ENCODE measurements around the gene NFATC4. TPM values are rescaled to one million over a fixed set of nuclear protein-coding genes. Genes with fewer than 3 reads are reported as not detected.

The NFATC4 gene
- total RNA-seq, 4 donors from 2014 or later, result 10.8 to 25.3 (median 12.2) TPM

DNA sequence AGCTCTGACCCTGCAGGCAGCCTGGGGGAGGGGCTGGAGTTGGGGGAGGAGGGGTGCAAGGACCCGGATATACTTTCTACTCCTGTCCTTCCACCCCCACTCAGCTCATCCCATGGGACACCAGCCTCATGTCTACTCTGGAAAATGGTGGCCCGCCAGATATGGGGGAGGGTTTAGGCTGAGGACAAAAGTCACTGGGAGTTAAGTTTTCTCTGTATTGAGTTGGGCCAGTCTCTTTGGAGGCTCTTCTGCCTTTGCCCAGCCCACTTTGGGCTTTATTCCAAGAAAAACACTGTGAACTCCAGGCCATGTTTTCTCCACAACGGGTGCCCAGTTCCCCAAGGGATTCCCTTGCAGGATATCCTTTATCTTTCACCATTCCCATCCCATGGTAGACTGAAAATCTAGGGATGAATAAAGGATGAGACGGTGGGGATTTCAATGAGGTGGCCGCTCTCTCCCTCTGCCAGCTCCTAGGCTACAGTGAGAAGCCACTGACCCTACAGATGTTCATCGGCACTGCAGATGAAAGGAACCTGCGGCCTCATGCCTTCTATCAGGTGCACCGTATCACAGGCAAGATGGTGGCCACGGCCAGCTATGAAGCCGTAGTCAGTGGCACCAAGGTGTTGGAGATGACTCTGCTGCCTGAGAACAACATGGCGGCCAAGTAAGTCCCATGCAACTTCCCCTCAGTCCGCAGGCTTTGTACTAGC lies 4.9 kb downstream of the NFATC4 start:
- H3K36me3 ChIP-seq, result peaks cover 7% of the 10 kb centered on the region
- no peak for TF ChIP-seq POLR2AphosphoS5 (IDR thresholded peaks at IDR 0.05)
- TF ChIP-seq POLR2A (IDR thresholded peaks at IDR 0.05), result no peak
- TF ChIP-seq EP300 (IDR thresholded peaks at IDR 0.05), result no peak
- TF ChIP-seq, protein P1, sequence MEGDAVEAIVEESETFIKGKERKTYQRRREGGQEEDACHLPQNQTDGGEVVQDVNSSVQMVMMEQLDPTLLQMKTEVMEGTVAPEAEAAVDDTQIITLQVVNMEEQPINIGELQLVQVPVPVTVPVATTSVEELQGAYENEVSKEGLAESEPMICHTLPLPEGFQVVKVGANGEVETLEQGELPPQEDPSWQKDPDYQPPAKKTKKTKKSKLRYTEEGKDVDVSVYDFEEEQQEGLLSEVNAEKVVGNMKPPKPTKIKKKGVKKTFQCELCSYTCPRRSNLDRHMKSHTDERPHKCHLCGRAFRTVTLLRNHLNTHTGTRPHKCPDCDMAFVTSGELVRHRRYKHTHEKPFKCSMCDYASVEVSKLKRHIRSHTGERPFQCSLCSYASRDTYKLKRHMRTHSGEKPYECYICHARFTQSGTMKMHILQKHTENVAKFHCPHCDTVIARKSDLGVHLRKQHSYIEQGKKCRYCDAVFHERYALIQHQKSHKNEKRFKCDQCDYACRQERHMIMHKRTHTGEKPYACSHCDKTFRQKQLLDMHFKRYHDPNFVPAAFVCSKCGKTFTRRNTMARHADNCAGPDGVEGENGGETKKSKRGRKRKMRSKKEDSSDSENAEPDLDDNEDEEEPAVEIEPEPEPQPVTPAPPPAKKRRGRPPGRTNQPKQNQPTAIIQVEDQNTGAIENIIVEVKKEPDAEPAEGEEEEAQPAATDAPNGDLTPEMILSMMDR (IDR thresholded peaks at IDR 0.05), result no peak
- H3K4me1 ChIP-seq, result peaks cover 24% of the 10 kb centered on the region
- no peak for DNase-seq (ENCODE audit: low spot score in 2 of 2)
- 81% methylated on average over 12 of the region's 12 CpGs for WGBS
- H3K27me3 ChIP-seq, result peaks cover 3% of the 10 kb centered on the region
- H3K9me3 ChIP-seq, result no peaks in the 10 kb centered on the region
- no peak overlapping the region for H3K4me3 ChIP-seq
- H3K27ac ChIP-seq, result no peak overlapping the region

DNA sequence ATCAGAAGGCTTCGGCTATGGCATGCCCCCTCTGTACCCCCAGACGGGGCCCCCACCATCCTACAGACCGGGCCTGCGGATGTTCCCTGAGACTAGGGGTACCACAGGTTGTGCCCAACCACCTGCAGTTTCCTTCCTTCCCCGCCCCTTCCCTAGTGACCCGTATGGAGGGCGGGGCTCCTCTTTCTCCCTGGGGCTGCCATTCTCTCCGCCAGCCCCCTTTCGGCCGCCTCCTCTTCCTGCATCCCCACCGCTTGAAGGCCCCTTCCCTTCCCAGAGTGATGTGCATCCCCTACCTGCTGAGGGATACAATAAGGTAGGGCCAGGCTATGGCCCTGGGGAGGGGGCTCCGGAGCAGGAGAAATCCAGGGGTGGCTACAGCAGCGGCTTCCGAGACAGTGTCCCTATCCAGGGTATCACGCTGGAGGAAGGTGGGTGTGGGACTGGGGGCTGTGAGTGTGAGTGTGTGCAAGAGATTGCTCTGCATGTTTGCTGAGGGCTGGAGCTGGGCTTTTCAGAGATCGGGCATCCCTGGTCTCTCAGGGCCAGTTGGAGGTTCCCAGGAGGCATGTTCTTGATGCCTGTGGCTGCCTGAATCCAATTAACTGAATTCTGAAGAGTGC lies 8.6 kb downstream of the NFATC4 start:
- TF ChIP-seq POLR2AphosphoS5 (IDR thresholded peaks at IDR 0.05) (no peak), EP300 (IDR thresholded peaks at IDR 0.05) (no peak), POLR2A (IDR thresholded peaks at IDR 0.05) (no peak)
- TF ChIP-seq, protein P1 (IDR thresholded peaks at IDR 0.05), result no peak
- peaks cover 36% of the 10 kb centered on the region for H3K4me1 ChIP-seq
- DNase-seq (ENCODE audit: low spot score in 2 of 2), result no peak
- 77% methylated on average over 16 of the region's 16 CpGs for WGBS
- peaks cover 7% of the 10 kb centered on the region for H3K36me3 ChIP-seq
- H3K27me3 ChIP-seq, result no peaks in the 10 kb centered on the region
- H3K27ac ChIP-seq, result no peak overlapping the region
- no peaks in the 10 kb centered on the region for H3K9me3 ChIP-seq
- no peak overlapping the region for H3K4me3 ChIP-seq

DNA sequence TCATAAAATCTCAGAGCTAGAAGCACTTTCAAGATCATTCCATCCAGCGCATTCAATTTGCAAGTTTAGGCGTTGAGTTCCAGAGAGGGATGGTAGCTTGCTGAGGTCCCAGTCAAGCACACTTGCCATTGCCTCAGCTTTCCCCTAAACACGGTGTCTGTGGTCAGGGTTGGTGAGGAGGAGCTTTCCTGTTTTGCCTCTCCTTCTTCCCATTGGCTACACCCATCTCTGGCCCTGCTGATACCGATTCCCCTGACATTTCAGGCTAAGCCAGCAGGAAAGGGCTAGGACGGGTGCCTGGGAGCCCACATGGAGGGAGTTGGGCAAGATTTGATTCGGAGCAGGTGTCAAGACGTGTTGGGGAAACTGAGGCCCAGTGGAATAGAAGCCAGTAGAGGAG lies 9.1 kb downstream of the NFATC4 start:
- Histone ChIP-seq H3K4me3 (no peak overlapping the region), H3K9me3 (no peaks in the 10 kb centered on the region), H3K4me1 (peaks cover 40% of the 10 kb centered on the region), H3K27ac (no peak overlapping the region), H3K27me3 (no peaks in the 10 kb centered on the region), H3K36me3 (peaks cover 3% of the 10 kb centered on the region)
- no peak for DNase-seq (ENCODE audit: low spot score in 2 of 2)
- 91% methylated on average over 7 of the region's 7 CpGs for WGBS
- TF ChIP-seq, protein P1 (IDR thresholded peaks at IDR 0.05), result no peak
- TF ChIP-seq EP300 (IDR thresholded peaks at IDR 0.05) (no peak), POLR2AphosphoS5 (IDR thresholded peaks at IDR 0.05) (no peak), POLR2A (IDR thresholded peaks at IDR 0.05) (no peak)

DNA sequence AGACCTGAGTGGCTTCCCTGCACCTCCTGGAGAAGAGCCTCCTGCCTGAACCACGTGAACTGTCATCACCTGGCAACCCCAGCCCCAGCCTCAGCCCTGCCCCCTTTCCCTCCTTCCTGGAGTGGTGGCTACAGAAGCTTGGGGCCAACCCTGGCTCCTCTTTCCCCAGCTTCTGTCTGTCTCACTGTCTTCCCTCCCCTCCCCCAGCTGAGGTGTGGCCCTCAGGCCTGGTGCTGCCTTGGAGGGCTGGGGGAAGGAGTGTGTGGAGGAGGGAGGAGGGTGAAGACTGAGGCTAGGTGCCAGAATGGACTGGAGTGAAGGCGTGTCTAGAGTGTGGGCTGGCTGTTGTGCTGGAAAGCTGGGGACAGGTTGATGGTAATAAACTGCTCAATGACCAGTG lies 9.7 kb downstream of the NFATC4 start:
- H3K27ac ChIP-seq, result no peak overlapping the region
- no peaks in the 10 kb centered on the region for H3K9me3 ChIP-seq
- TF ChIP-seq POLR2AphosphoS5 (IDR thresholded peaks at IDR 0.05), result no peak
- TF ChIP-seq EP300 (IDR thresholded peaks at IDR 0.05), result no peak
- TF ChIP-seq POLR2A (IDR thresholded peaks at IDR 0.05), result no peak
- TF ChIP-seq, protein P1 (IDR thresholded peaks at IDR 0.05), result no peak
- H3K36me3 ChIP-seq, result peaks cover 3% of the 10 kb centered on the region
- 24% methylated on average over 2 of the region's 2 CpGs for WGBS
- H3K4me1 ChIP-seq, result peaks cover 44% of the 10 kb centered on the region
- H3K27me3 ChIP-seq, result no peaks in the 10 kb centered on the region
- no peak for DNase-seq (ENCODE audit: low spot score in 2 of 2)
- H3K4me3 ChIP-seq, result no peak overlapping the region

DNA sequence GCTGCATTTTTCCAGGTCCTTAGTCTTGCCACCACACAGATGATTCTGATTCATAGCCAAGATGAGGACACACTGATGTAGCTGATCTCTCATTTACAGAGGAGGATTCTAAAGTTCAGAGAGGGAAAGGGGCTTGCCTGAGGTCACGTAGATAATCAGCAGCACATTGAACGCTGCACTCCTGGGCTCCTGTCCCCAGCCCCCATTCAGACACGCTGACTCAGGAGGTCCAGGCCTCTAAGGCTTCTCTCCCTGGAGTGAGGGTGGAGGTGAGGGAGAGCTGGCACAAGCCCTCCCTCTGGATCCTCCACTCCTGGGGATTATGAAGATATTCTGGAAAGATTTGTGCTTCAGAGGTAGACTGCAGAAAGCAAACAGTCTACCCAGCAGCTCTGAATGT lies 10.3 kb downstream of the NFATC4 start:
- Histone ChIP-seq H3K4me3 (no peak overlapping the region), H3K27me3 (no peaks in the 10 kb centered on the region), H3K9me3 (no peaks in the 10 kb centered on the region), H3K36me3 (peaks cover under 1% of the 10 kb centered on the region), H3K27ac (no peak overlapping the region), H3K4me1 (peaks cover 44% of the 10 kb centered on the region)
- WGBS, result 100% methylated on average over 1 of the region's 3 CpGs
- DNase-seq (ENCODE audit: low spot score in 2 of 2), result no peak
- no peak for TF ChIP-seq EP300 (IDR thresholded peaks at IDR 0.05)
